ENCODE measurements around the gene ANGEL1.

The ANGEL1 gene

GRCh38 chr14:76779221-76780057, 33.2 kb downstream of the ANGEL1 start:
- in situ Hi-C loops (cut with HindIII; ENCODE audit: low sequenced_read_pairs), result no loop called here

GRCh38 chr14:76778546-76779215, 34.0 kb downstream of the ANGEL1 start:
- in situ Hi-C loops (cut with HindIII; ENCODE audit: low sequenced_read_pairs), result no loop called here

GRCh38 chr14:76777721-76778120, 35.0 kb downstream of the ANGEL1 start:
- in situ Hi-C loops (cut with HindIII; ENCODE audit: low sequenced_read_pairs), result no loop called here

- in situ Hi-C loops (cut with HindIII; ENCODE audit: low sequenced_read_pairs), result no loop called here
These were observed 36.0 kb downstream of the ANGEL1 start for GRCh38 chr14:76776428-76777251.

- in situ Hi-C loops (cut with HindIII; ENCODE audit: low sequenced_read_pairs), result no loop called here
These were observed 36.8 kb downstream of the ANGEL1 start for GRCh38 chr14:76775695-76776427.

- in situ Hi-C loops (cut with HindIII; ENCODE audit: low sequenced_read_pairs), result no loop called here
These were observed 37.6 kb downstream of the ANGEL1 start for GRCh38 chr14:76774821-76775694.

DNA sequence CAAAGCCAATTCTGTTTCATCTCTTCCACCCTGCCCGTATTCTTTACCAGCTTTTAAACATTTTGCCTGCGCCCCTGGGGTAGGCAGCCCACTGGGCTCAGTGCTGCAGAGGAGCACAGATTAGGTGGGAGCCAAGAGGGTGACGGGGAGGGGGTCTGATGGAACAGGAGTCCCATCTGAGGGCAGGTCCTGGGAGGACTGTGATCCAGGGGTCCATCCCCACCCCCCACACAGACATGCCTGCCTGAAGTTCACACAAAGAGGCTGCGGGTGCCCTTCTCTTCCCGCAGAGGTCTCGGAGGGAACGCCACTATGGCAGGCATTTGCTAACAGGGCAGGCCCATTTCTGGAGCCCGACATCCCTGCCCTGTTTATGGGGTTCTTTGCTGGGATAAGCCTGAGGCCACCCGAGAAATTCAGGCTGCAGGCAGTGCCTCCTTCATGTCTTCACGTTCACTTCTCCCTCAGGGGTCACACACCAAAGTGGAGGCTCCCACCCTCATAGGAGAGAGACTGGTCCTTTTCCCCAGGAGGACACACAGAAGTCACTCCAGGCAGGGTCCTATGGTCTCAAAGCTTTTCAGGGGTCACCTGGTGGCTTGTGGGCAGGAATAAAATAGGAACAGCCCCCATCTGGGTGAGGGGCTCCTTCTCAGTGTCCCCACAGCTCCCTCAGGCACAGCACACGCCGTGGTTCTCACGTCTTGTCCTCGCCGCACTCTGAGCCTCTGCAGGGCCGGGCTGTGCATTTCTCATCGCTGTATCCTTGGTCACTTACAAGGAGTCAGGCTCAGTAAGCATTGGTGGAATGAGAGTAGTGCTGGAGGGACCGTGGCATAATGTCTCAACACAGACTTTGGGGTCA, 38.5 kb downstream of the ANGEL1 start:
- in situ Hi-C loops (cut with HindIII; ENCODE audit: low sequenced_read_pairs), result no loop called here

DNA sequence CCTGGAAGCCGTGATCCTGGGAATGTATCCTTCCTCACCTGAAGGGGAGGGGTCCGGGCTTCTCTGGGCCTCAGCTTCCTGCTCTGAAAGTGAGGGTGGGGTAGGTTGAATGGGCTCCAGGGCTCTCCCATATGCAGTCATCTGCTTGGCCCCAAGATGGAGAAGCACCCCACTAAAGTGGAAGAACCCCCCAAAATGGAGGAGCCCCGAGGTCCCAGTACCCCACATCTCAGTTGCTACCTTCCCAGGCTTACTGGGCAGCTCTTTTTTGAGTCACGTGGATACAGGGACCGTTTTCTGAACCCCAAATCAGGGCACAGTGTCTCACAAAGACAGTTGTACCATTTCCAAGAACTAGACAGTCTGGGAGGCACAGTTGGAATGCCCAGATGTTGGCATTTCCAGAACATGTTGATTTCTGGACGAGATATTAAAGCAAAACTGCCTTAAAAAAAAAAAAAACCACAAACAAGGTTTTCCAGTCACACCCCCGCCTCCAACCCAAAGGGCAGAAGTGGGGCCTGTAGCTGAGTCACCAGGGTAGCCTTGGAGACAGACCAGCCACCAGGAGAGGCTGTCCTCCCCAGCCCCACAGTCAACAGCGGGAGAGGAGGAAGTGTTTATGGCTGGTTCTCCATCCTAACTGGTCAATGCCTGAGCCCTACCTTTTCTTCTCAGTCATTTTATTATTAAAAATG, 39.3 kb downstream of the ANGEL1 start:
- in situ Hi-C loops (cut with HindIII; ENCODE audit: low sequenced_read_pairs), result no loop called here

- in situ Hi-C loops (cut with HindIII; ENCODE audit: low sequenced_read_pairs), result no loop called here
These were observed 40.1 kb downstream of the ANGEL1 start for GRCh38 chr14:76772300-76773187.

DNA sequence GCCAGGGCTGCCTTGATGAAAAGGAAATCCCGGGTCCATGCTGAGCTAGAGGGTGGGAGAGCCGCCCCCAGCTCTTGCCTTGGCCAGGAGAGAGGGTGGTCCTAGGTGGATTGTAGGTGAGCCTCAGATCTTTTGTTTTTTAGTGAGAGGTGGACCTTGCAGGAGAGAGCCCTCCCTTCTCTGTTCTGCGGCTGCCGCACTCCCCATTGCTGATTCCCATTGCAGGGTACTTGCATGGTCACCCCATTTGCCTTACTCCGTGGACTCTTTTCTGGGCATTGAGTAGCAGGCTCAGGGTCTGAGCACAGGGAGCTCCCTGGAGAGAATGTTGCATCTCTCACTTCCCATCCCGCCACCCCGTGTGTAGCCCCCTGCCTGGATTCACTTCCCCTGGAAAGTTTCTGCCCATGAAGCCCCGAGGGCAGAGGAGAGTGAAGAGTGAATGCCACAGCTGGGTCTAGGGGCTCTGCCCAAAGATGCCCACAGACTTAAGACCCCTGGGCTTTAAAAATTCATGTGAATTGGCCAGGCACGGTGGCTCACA, 41.2 kb downstream of the ANGEL1 start:
- in situ Hi-C loops (cut with HindIII; ENCODE audit: low sequenced_read_pairs), result no loop called here

- in situ Hi-C loops (cut with HindIII; ENCODE audit: low sequenced_read_pairs), result no loop called here
These were observed 41.9 kb downstream of the ANGEL1 start for GRCh38 chr14:76770521-76771436.

GRCh38 chr14:76769636-76770292, 42.9 kb downstream of the ANGEL1 start:
- in situ Hi-C loops (cut with HindIII; ENCODE audit: low sequenced_read_pairs), result no loop called here

DNA sequence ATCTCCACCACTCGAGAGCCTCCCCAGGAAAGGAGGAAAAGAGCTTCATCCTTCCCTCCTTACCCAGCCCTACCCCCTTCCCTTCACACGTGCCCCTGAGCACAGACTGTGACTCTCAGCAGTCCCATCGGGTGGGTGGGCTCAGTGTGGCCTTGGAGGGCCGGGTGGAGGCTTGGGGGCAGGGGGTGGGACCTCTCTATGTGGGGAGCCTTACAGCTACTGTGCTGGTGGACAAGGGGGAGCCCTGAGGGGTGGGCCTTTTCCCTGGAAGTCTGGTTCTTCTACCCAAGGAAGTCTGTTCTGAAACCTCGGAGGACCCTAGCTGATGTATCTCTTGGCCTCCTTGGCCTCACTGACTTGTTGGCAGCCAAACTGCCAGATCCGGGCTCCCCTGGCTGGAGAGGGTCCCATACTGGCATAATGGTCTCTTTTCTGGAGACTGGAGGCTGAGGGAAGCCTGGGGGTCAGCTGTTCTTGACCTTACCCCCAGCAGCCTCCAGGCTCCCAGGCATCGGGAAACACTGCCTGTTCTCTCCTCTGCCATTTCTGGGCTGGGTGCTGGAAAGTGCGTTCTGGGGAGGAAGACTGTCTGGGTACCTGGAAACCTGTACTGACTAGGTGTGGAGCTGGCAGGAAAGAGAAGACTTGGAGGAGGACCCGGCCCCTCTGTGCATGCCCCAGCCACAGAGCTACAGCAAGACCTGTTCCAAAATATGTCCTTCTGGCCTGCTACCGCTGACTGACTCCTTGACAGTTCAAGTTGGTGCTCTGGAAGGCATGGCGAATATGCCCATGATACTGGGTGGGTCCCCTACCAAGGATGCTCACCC, 43.8 kb downstream of the ANGEL1 start:
- in situ Hi-C loops (cut with HindIII; ENCODE audit: low sequenced_read_pairs), result no loop called here

Data from DLD1 (cell line).